Kidney epithelial cell (primary cell): ENCODE measurements around the gene PHF1. TPM values are rescaled to one million over a fixed set of nuclear protein-coding genes. Genes with fewer than 3 reads are reported as not detected.

Experiments used
- DNase-seq: peaks from one replicate; pipeline ENCODE4 v3.0.0-alpha.2; 2010; ENCODE audit warnings: low read depth
- H3K27me3 ChIP-seq: 2 replicates; pipeline ENCODE4 v1.6.0; 2011; ENCODE audit warnings: low read length; ENCODE audit not compliant: control insufficient read depth, insufficient read depth
- H3K36me3 ChIP-seq: 2 replicates; pipeline ENCODE4 v1.5.1; 2011; ENCODE audit warnings: low read length; ENCODE audit not compliant: control insufficient read depth, insufficient read depth
- H3K4me3 ChIP-seq: 2 replicates; pipeline ENCODE4 v1.5.1; 2011; ENCODE audit warnings: low read depth, mild to moderate bottlenecking, control low read depth, low read length
- CTCF ChIP-seq: IDR thresholded peaks from 2 replicates; pipeline ENCODE4 v1.5.1; 2011; ENCODE audit warnings: mild to moderate bottlenecking, moderate library complexity, low read length, control low read depth, inconsistent platforms; ENCODE audit not compliant: insufficient read depth, poor library complexity, severe bottlenecking
- total RNA-seq: library from RNA; depleted of rRNA; stranded (reverse); fragments of >200 nt; gene quantifications from 2 replicates; pipeline ENCODE4 v1.2.3, GENCODE V29; 2015

PHF1 gene
- total RNA-seq, 1 donor from 2014 or later = 27.9 TPM

GRCh38 chr6:33437666-33438065, 26.9 kb downstream of the PHF1 start:
- Histone ChIP-seq H3K36me3 (peaks cover 1% of the 10 kb centered on the region), H3K4me3 (no peak overlapping the region), H3K27me3 (no peaks in the 10 kb centered on the region)
- no peak for DNase-seq
- TF ChIP-seq CTCF = no peak

- H3K27me3 ChIP-seq = no peaks in the 10 kb centered on the region
- DNase-seq = no peak
- no peak for TF ChIP-seq CTCF
- H3K4me3 ChIP-seq = no peak overlapping the region
- H3K36me3 ChIP-seq = peaks cover 1% of the 10 kb centered on the region
Measured at GRCh38 chr6:33438978-33439594, 28.3 kb downstream of the PHF1 start.

GRCh38 chr6:33439956-33440648, 29.3 kb downstream of the PHF1 start:
- no peaks in the 10 kb centered on the region for H3K27me3 ChIP-seq
- DNase-seq = no peak
- no peak overlapping the region for H3K4me3 ChIP-seq
- TF ChIP-seq CTCF = no peak
- H3K36me3 ChIP-seq = peaks cover 2% of the 10 kb centered on the region

- no peak for DNase-seq
- TF ChIP-seq CTCF = no peak
- peaks cover 2% of the 10 kb centered on the region for H3K36me3 ChIP-seq
Measured at GRCh38 chr6:33440649-33441309, 30.0 kb downstream of the PHF1 start.

GRCh38 chr6:33441457-33441856, 30.6 kb downstream of the PHF1 start:
- Histone ChIP-seq H3K27me3 (no peaks in the 10 kb centered on the region), H3K36me3 (peaks cover 2% of the 10 kb centered on the region), H3K4me3 (no peak overlapping the region)
- TF ChIP-seq CTCF = no peak
- DNase-seq = no peak

More at GRCh38 chr6:33440649-33441309, 30.0 kb downstream of the PHF1 start:
- Histone ChIP-seq H3K27me3 (no peaks in the 10 kb centered on the region), H3K4me3 (no peak overlapping the region)
